OCI-LY7 (cell line): ENCODE data around the gene SLC39A6. TPM values are rescaled to one million over a fixed set of nuclear protein-coding genes. Genes with fewer than 3 reads are reported as not detected.

ENCODE experiments used
- BruUV-seq: library from RNA; stranded (reverse); fragments of 400-500 nt; replicated peaks from 2 replicates; lab custom pipeline; 2021; lab: Mats Ljungman, UMichigan
- CTCF ChIA-PET: fragments of 300-600 bp; sonication (Branson Sonifier 250); formaldehyde crosslinking; loops from one replicate; lab custom pipeline; 2022; ENCODE audit warnings: antibody characterized with exemption; ENCODE audit not compliant: unreplicated experiment; lab: Charles Lee
- POLR2A ChIA-PET: fragments of 300-600 bp; sonication (Branson Sonifier 250); formaldehyde crosslinking; loops from one replicate; lab custom pipeline; 2022; ENCODE audit warnings: antibody characterized with exemption; lab: Charles Lee
- DNase-seq: peaks from one replicate; pipeline ENCODE4 v3.0.0-alpha.2; 2015; ENCODE audit warnings: low spot score
- H2AFZ ChIP-seq: fragments of 200-600 bp; sonication (generic), shearing (Covaris generic); 2 replicates; pipeline ENCODE4 v1.6.1; 2014; ENCODE audit warnings: mild to moderate bottlenecking, antibody characterized with exemption, low read length, moderate library complexity
- H3K27ac ChIP-seq: fragments of 200-600 bp; sonication (generic); 2 replicates; pipeline ENCODE4 v1.5.1; 2014; ENCODE audit warnings: mixed run types, low read depth, mild to moderate bottlenecking, moderate library complexity, low read length, inconsistent platforms; ENCODE audit not compliant: poor library complexity, severe bottlenecking
- H3K36me3 ChIP-seq: fragments of 200-600 bp; sonication (generic); 2 replicates; pipeline ENCODE4 v1.6.1; 2014; ENCODE audit warnings: mild to moderate bottlenecking, antibody characterized with exemption, low read length, moderate library complexity, mixed read lengths; ENCODE audit not compliant: insufficient read depth
- H3K4me1 ChIP-seq: fragments of 200-600 bp; sonication (generic); 2 replicates; pipeline ENCODE4 v1.5.1; 2014; ENCODE audit warnings: mild to moderate bottlenecking, low read length; ENCODE audit not compliant: insufficient read depth, poor library complexity, severe bottlenecking
- H3K4me2 ChIP-seq: fragments of 200-600 bp; sonication (generic); 2 replicates; pipeline ENCODE4 v1.6.1; 2014; ENCODE audit warnings: mild to moderate bottlenecking, low read length
- H3K4me3 ChIP-seq: fragments of 200-600 bp; sonication (generic); 2 replicates; pipeline ENCODE4 v1.5.1; 2014; ENCODE audit warnings: mild to moderate bottlenecking, low read depth, low read length; ENCODE audit not compliant: poor library complexity, severe bottlenecking
- H3K79me2 ChIP-seq: fragments of 200-600 bp; sonication (generic); 2 replicates; pipeline ENCODE4 v1.6.1; 2016; ENCODE audit warnings: low read depth, mild to moderate bottlenecking, low read length, moderate library complexity, mixed read lengths; ENCODE audit not compliant: insufficient read depth
- H3K9me2 ChIP-seq: fragments of 200-600 bp; sonication (generic); 2 replicates; pipeline ENCODE4 v1.6.1; 2016; ENCODE audit warnings: mild to moderate bottlenecking, low read length, mixed read lengths; ENCODE audit not compliant: insufficient read depth
- H3K9me3 ChIP-seq: fragments of 200-600 bp; sonication (generic); 2 replicates; pipeline ENCODE4 v1.6.1; 2014; ENCODE audit warnings: mild to moderate bottlenecking, mixed run types, low read length, mixed read lengths
- H4K20me1 ChIP-seq: fragments of 200-600 bp; sonication (generic); 2 replicates; pipeline ENCODE4 v1.6.1; 2014; ENCODE audit warnings: mild to moderate bottlenecking, antibody characterized with exemption, low read length, moderate library complexity, mixed read lengths; ENCODE audit not compliant: insufficient read depth
- EZH2phosphoT487 ChIP-seq: fragments of 200-600 bp; sonication (generic); IDR thresholded peaks from 2 replicates; pipeline ENCODE4 v1.6.1; 2018; ENCODE audit warnings: low read depth, borderline replicate concordance, mild to moderate bottlenecking, mixed run types, antibody characterized with exemption, low read length, moderate library complexity, mixed read lengths
- intact Hi-C: fragments of 100-400 bp; cut with micrococcal nuclease; formaldehyde crosslinking; loops from one replicate; pipeline ENCODE4 v1.10.0; 2022; ENCODE audit not compliant: unreplicated experiment
- total RNA-seq, 2 experiments: library from RNA; depleted of rRNA in 1 of 2; stranded (reverse); fragments of >200 nt in 1 of 2; shearing (Covaris generic) in 1 of 2; gene quantifications; 2 replicates each; pipeline ENCODE4 v1.2.3, GENCODE V29; 2014 to 2022
- TF ChIP-seq, protein P1 (sequence below): fragments of 200-600 bp; sonication (generic); conservative IDR thresholded peaks from 2 replicates; pipeline ENCODE4 v1.5.1; 2014; ENCODE audit warnings: mild to moderate bottlenecking, antibody characterized with exemption, low read length, moderate library complexity, mixed read lengths

Gene SLC39A6
- total RNA-seq, 2 experiments from 2014 or later, result 11.2 to 14.7 TPM

DNA sequence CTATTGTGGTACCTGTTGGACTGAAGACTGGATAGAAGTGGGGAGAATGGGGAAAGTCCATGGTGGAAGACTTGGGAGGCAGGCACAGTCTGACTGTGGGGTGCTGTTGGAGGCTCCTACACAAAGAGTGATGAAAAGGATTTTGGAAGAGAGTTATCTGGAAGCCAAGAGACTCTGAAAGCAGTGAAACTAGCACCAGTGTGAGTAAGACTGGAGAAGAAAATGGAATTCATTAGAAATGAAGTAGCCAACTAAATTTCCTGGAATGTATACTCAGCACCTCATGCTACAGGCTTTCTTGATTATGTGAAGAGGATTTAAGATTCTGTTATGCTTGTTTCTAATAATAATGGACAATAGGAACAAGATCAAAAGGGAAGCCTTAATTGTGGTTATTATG is 28.3 kb upstream of the SLC39A6 start:
- intact Hi-C loops, result no loop called here
- POLR2A ChIA-PET, result interaction anchor here (0.6 to 3.5 kb wide), 3 partner anchors 13 to 541 kb away, joined by 3 to 12 read pairs (median 3); no protein-coding TSS in a partner anchor
- CTCF ChIA-PET, result no interaction called here

DNA sequence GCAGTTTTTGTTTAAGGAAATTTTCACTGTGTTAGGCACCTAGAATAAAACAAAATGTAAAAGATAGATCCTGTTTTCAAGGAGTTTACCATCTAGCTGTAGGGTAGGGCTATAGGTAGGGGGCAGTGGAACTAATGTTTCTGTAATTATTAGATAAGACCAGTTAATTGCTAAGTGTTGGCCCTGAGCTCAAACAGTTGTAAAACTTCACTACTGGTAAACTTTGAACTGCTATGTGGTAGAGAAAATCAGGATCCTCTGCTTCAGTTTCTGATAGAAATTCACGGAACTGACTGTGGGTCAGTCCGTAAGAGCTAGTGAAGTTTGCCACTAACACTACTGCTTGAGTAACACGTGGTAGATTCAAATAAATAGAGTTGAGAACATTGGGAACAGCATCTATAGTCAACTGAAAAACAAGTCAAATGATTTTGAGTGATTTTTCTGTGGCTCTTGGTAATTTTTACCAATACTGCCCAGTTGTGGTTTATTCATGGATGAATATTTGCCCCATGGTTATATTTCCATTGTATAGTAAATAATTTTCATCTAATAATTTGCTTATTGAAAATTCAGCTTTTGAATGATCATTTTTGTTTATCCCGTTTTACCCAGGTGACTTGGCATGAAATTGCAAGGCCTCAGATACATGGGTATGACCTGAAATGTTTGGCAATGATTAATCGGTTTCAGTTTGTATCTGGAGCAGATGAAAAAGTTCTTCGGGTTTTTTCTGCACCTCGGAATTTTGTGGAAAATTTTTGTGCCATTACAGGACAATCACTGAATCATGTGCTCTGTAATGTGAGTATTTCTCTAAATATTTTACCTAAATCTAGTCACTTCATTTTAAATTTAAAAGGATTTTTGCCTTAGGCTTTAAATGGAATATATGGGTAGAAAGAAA is 27.0 kb upstream of the SLC39A6 start:
- peaks cover 7% of the 10 kb centered on the region for H3K4me1 ChIP-seq
- peaks cover 83% of the 10 kb centered on the region for H3K36me3 ChIP-seq
- ChIA-PET POLR2A (interaction anchor here (3.5 kb wide), 1 partner anchor 12 kb away, joined by 12 read pairs; no protein-coding TSS in a partner anchor), CTCF (no interaction called here)
- intact Hi-C loops, result no loop called here
- H3K4me3 ChIP-seq, result no peak overlapping the region
- no peak for DNase-seq
- no peaks in the 10 kb centered on the region for H4K20me1 ChIP-seq
- no TSS peak for BruUV-seq
- H3K79me2 ChIP-seq, result no peaks in the 10 kb centered on the region
- no peaks in the 10 kb centered on the region for H3K9me3 ChIP-seq
- no peak overlapping the region for H3K27ac ChIP-seq
- no peak overlapping the region for H2AFZ ChIP-seq
- H3K9me2 ChIP-seq, result no peaks in the 10 kb centered on the region
- H3K4me2 ChIP-seq, result no peak overlapping the region
- TF ChIP-seq EZH2phosphoT487, result no peak
- TF ChIP-seq, protein P1, sequence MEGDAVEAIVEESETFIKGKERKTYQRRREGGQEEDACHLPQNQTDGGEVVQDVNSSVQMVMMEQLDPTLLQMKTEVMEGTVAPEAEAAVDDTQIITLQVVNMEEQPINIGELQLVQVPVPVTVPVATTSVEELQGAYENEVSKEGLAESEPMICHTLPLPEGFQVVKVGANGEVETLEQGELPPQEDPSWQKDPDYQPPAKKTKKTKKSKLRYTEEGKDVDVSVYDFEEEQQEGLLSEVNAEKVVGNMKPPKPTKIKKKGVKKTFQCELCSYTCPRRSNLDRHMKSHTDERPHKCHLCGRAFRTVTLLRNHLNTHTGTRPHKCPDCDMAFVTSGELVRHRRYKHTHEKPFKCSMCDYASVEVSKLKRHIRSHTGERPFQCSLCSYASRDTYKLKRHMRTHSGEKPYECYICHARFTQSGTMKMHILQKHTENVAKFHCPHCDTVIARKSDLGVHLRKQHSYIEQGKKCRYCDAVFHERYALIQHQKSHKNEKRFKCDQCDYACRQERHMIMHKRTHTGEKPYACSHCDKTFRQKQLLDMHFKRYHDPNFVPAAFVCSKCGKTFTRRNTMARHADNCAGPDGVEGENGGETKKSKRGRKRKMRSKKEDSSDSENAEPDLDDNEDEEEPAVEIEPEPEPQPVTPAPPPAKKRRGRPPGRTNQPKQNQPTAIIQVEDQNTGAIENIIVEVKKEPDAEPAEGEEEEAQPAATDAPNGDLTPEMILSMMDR, result no peak

More for the DNA sequence above, 28.3 kb upstream of the SLC39A6 start:
- H3K9me3 ChIP-seq, result no peaks in the 10 kb centered on the region
- no peaks in the 10 kb centered on the region for H4K20me1 ChIP-seq
- H3K4me3 ChIP-seq, result no peak overlapping the region
- peaks cover 83% of the 10 kb centered on the region for H3K36me3 ChIP-seq
- H3K79me2 ChIP-seq, result no peaks in the 10 kb centered on the region
- H3K4me2 ChIP-seq, result no peak overlapping the region
- BruUV-seq, result no TSS peak
- H3K4me1 ChIP-seq, result peaks cover 6% of the 10 kb centered on the region
- no peak overlapping the region for H2AFZ ChIP-seq
- TF ChIP-seq, protein P1, result no peak
- TF ChIP-seq EZH2phosphoT487, result no peak
- no peaks in the 10 kb centered on the region for H3K9me2 ChIP-seq
- no peak for DNase-seq
- no peak overlapping the region for H3K27ac ChIP-seq

DNA sequence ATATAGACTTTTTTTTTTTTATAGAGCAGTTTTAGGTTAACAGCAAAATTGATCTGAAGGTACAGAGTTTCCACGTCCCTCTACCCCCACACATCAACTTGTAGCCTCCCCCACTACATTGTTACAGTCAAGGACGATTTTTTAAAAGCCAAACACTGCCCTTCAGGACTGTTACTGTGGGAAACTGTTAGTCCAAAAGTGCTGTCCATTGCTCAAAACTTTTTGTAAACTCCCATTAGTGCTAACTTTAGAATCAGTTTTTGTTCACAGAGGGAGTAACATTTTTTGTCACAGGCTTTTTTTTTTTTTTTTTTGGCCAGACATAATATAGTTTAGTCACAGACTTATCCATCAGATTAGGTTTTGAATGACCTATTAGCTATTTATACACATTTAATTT is 24.6 kb upstream of the SLC39A6 start:
- no peaks in the 10 kb centered on the region for H3K9me2 ChIP-seq
- TF ChIP-seq EZH2phosphoT487, result no peak
- TF ChIP-seq, protein P1, result no peak
- no peaks in the 10 kb centered on the region for H3K79me2 ChIP-seq
- H3K27ac ChIP-seq, result no peak overlapping the region
- peaks cover 84% of the 10 kb centered on the region for H3K36me3 ChIP-seq
- H3K4me3 ChIP-seq, result no peak overlapping the region
- peaks cover 30% of the 10 kb centered on the region for H3K4me1 ChIP-seq
- H3K4me2 ChIP-seq, result no peak overlapping the region
- ChIA-PET CTCF (no interaction called here), POLR2A (no interaction called here)
- H3K9me3 ChIP-seq, result no peaks in the 10 kb centered on the region
- H4K20me1 ChIP-seq, result no peaks in the 10 kb centered on the region
- H2AFZ ChIP-seq, result no peak overlapping the region
- BruUV-seq, result no TSS peak
- DNase-seq, result no peak
- intact Hi-C loops, result no loop called here
